GM19328 (cell line): Measurements from ENCODE around the gene TBXA2R.
"Not testable (repeated sequence)": the region's sequence is repeated elsewhere in the genome, so short reads cannot be mapped to it uniquely, and the experiment has no call there.

Source experiments
- ATAC-seq: cut with Tn5 transposase; IDR thresholded peaks from one replicate; pipeline ENCODE4 v1.9.1; 2021; ENCODE audit warnings: mild to moderate bottlenecking, moderate library complexity; ENCODE audit not compliant: unreplicated experiment

Gene TBXA2R

GRCh38 chr19:3584036-3584802 lies 22.5 kb downstream of the TBXA2R start:
- ATAC-seq, result not testable (repeated sequence)

DNA sequence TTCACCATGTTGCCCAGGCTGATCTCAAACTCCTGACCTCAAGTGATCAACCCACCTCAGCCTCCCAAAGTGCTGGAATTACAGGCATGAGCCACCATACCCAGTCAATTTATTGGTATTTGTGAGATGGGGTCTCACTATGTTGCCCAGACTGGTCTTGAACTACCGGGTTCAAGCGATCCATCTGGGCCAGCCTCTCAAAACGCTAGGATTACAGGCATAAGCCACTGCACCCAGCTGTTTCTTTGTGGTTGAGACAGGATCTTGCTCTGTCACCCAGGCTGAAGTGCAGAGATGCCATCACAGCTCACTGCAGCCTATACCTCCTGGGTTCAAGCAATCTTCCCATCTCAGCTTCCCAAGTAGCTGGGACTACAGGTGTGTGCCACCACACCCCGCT lies 24.9 kb downstream of the TBXA2R start:
- ATAC-seq, result not testable (repeated sequence)

- ATAC-seq, result no peak
Observed at GRCh38 chr19:3580156-3580934, 26.3 kb downstream of the TBXA2R start.

- no peak for ATAC-seq
Observed at GRCh38 chr19:3578390-3578789, 28.3 kb downstream of the TBXA2R start.

GRCh38 chr19:3577723-3578344 lies 28.8 kb downstream of the TBXA2R start:
- no peak for ATAC-seq

DNA sequence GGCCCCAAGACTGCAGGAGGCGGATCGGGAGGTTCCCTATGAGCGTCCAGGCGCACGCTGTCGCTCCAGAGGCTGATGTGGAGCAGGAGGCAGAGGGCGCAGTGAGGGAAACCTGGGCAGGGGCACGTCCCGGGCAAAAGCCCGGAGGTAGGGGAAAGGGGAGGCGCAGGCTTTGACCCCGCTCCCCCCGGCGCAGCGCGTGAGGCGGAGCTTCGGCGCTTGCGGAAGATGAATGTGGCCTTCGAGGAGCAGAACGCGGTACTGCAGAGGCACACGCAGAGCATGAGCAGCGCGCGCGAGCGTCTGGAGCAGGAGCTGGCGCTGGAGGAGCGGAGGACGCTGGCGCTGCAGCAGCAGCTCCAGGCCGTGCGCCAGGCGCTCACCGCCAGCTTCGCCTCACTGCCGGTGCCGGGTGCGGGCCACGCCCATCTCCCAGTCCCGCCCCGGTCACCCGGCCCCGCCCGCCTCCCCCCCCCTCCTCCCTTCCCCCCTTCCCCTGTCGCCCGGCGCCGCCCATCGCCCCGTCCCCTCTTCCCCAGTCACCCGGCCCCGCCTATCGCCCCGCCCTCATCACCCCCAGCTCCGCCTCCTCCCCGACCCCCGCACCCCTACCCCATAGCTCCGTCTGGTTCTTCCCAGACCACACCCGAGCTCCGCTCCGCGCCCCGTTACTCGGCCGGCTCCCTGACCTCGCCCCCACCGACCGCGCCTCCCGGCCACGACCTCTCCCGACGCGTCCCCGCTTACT lies 29.8 kb downstream of the TBXA2R start:
- ATAC-seq, result no peak

- no peak for ATAC-seq
Observed at GRCh38 chr19:3575949-3576673, 30.6 kb downstream of the TBXA2R start.

DNA sequence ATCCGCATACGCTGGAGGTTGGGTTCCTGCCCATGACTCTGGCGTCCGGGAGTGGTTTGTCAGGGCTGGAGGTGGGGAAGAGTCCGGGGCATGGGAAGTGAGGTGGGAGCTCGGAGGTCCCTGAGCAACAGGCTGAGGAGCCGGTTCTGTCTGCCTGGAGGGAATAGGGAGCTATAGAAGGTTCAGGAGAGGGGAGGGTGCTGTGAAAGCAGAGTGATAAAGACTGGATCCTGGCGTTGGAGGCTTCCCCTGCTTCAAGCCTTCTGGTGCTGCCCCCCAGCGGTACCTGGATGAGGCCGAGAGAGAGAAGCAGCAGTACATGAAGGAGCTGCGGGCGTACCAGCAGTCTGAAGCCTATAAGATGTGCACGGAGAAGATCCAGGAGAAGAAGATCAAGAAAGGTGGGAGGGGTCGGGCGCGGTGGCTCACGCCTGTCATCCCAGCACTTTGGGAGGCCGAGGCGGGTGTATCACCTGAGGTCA lies 31.4 kb downstream of the TBXA2R start:
- no peak for ATAC-seq

DNA sequence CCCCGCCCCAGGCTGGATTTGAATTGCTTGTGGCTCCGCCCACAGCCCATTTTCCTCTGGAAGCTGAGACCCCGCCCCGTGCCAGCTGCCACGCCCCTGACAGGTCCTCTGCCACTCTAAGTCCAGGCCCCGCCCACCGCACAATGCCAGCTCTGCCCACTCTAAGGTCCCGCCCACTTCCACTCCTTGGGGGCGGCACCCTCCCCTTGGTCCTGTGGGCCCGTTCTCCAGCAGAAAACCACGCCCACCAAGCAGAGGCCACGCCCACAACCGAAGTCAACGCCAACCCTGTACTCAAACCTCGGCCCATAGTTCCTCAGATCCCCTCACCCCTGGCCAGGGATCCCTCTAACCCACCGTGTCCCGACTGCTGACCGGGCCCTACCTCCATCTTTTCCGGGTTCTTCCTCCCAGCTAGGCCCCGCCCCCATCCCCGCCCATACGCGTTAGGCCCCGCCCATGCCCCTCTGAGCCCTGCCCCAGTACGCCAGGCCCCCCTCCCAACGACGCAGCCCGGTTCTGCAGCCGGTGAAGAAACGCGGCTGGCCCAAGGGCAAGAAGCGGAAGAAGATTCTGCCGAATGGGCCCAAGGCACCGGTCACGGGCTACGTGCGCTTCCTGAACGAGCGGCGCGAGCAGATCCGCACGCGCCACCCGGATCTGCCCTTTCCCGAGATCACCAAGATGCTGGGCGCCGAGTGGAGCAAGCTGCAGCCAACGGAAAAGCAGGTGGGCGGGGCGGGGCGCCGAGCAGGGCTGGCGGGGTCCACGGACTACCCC lies 32.6 kb downstream of the TBXA2R start:
- ATAC-seq, result no peak

GRCh38 chr19:3573162-3573857 lies 33.4 kb downstream of the TBXA2R start:
- ATAC-seq, result no peak

DNA sequence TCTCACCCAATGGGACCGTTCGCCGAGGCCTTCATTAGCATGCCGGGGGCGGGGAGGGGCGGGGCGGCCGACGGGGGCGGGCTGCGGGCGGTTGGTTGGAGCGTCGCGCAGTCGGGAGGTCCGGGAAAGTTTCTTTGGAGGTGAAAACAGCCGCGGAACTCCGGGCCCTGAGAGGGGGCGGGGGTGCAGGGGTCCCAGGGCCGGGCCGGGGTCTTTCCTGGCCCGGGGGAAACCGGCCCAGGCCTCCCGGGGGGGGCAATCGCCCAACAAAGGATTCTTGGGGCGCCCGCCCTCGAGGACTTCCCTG lies 33.9 kb downstream of the TBXA2R start, which contains the start of gene HMG20B:
HMG20B (plus strand) TSS at position 90 of the 307 bp plus-strand sequence. CDS start 366 bp downstream, outside the sequence.
- no peak for ATAC-seq

DNA sequence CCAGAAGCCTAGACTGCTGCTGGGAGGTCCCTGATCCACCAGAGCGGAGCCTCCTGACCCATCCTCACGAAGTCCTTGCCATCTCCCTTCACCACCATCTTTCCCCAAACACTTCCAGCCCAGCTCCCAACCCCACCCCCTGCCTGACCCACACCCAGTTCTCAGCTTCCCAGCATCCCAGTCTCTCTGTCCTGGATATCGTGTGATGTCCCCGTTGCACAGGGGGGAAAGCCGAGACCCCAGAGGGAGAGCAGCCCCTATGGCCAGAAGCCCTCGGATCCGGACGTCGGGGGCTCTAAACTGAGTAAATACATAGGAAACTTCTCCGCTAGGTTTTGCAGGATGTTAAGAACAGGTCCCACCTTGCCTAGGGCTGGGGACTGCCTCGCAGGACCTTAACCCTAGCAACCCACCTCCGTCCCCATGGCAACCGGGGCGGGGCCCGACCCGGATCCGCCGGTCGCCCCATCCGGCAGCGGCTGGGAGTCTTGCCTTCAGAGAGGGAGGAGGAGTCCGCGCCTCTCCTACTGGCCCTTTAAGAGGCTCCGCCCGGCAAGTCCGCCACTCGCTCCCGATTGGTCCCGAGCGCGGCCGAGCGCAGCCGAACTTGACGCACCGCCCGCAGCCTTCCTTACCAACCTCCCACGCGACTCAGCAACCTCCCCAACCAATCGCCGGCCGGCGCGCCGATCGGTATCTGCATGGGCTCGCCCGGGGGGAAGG lies 34.4 kb downstream of the TBXA2R start:
- peak; percentile 94 for ATAC-seq

DNA sequence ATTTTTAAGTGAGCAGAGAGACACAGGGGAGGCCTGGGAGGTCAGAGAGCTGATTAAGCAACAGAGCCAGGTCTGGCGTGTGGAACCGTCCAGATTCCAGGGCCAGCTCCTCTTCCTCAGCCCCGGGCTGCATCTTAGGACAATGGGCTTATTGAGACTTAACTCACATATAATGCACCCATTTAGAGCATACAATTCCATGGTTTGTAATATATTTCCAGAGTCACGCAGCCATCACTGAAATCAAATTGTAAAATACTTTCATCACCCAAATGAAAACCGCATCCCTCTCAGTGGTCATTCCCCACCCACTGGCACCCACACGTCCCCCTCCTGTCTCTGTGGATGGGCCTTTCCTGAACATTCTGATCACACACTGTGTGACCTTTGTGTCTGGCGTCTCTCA lies 36.1 kb downstream of the TBXA2R start:
- no peak for ATAC-seq

- not testable (repeated sequence) for ATAC-seq
Observed at GRCh38 chr19:3570042-3570441, 36.6 kb downstream of the TBXA2R start.

DNA sequence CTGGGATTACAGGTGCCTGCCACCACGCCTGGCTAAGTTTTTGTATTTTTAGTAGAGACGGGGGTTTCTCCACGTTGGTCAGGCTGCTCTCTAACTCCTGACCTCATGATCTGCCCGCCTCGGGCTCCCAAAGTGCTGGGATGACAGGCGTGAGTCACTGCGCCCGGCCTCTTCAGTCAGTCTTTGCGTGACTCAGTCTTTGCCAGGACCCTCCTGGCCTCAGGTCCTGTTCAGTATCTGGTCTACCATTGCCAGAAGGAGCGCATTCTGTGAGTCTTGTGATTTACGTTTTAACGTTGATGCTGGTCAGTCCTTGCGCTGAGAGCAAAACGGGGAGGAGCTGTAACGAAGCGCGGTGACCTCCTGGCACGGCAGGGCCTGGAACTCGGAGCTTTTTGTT lies 41.5 kb downstream of the TBXA2R start:
- ATAC-seq, result no peak

GRCh38 chr19:3563709-3564524 lies 42.8 kb downstream of the TBXA2R start:
- ATAC-seq, result no peak

DNA sequence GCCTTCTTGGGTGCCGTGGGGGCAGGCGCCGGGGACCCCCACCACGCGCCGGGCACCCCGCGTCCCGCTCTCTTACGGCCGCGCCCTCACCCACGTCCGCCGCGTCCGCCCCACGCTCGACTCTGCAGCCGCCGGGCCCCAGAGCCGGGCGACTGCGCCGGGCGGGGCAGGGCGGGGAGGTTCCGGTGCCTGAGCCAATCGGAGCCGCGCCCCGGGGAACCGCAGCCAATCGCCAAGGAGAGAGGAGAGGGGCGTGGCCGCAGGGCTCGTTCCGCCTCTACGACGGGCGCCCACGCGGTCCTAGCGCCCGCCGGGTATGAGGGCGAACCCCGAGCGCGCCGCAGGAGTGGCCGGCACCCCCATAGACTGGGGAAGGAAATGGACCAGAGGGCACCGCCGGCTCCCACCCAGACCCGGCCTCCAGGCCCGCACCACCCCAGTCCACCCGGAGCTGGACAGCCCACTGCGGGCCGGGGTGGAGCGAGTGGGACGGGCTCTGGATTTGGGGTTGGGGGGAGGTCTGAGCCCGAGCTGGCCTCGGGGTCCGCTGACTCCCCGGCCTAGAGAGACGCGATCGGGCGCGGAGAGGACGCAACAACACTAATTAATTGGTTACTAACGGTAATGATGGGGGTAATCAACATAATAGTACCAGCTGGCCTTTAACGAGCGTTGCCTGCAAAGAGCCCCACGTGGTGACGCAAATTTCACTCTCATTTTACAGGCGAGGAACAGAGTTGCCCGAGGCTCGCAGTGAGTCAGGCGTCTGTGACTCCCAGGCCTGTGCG lies 49.0 kb downstream of the TBXA2R start, which contains the start of gene MFSD12:
MFSD12 (minus strand) TSS at position 126 of the 788 bp plus-strand sequence. CDS start 183 bp downstream, outside the sequence.
- ATAC-seq, result peak; percentile 91
